HepG2 (cell line): ENCODE measurements around the gene TOB1. TPM values are rescaled to one million over a fixed set of nuclear protein-coding genes. Genes with fewer than 3 reads are reported as not detected.
A peak's percentile ranks its signal among the peaks of the same experiment; 100 is the strongest.

Experiments
- BRCA1 ChIP-seq: sonication (generic); formaldehyde crosslinking; IDR thresholded peaks from 2 replicates; pipeline ENCODE4 v1.4.0; 2020; ENCODE audit warnings: missing genetic modification reagents
- KIAA2018 ChIP-seq: sonication (generic); formaldehyde crosslinking; IDR thresholded peaks from 2 replicates; pipeline ENCODE4 v1.5.0; 2020; ENCODE audit warnings: mild to moderate bottlenecking, missing genetic modification reagents, borderline replicate concordance
- KLF13 ChIP-seq: sonication (generic); formaldehyde crosslinking; IDR thresholded peaks from 2 replicates; pipeline ENCODE4 v1.4.0; 2020; ENCODE audit warnings: mild to moderate bottlenecking, missing genetic modification reagents
- MTF1 ChIP-seq: sonication (generic); formaldehyde crosslinking; IDR thresholded peaks from 2 replicates; pipeline ENCODE4 v1.5.0; 2020; ENCODE audit warnings: missing genetic modification reagents
- NFKB2 ChIP-seq: sonication (generic); formaldehyde crosslinking; IDR thresholded peaks from 2 replicates; pipeline ENCODE4 v1.4.0; 2020; ENCODE audit warnings: missing genetic modification reagents, borderline replicate concordance
- NR2F6 ChIP-seq, 2 experiments: IDR thresholded peaks; 2 replicates each; pipeline ENCODE4 v1.6.1; 2016; ENCODE audit warnings: antibody characterized with exemption in 1 of 2, mild to moderate bottlenecking in 1 of 2
- SOX13 ChIP-seq, 3 experiments: fragments of 450-650 bp in 1 of 3; sonication (generic) in 1 of 3; formaldehyde crosslinking in 1 of 3; IDR thresholded peaks in 2 of 3; conservative IDR thresholded peaks in 1 of 3; 2 replicates each; pipeline versions ENCODE4 v1.5.0 to v1.6.1; 2016 to 2020; ENCODE audit warnings: antibody characterized with exemption in 1 of 3, mild to moderate bottlenecking in 1 of 3, missing compliant biosample characterization in 1 of 3, missing genetic modification reagents in 1 of 3, moderate library complexity in 1 of 3
- ZBTB39 ChIP-seq: sonication (generic); formaldehyde crosslinking; IDR thresholded peaks from 2 replicates; pipeline ENCODE4 v1.5.0; 2020; ENCODE audit warnings: missing genetic modification reagents
- ZNF160 ChIP-seq: sonication (generic); formaldehyde crosslinking; IDR thresholded peaks from 2 replicates; pipeline ENCODE4 v1.8.0; 2022; ENCODE audit warnings: mild to moderate bottlenecking, inconsistent platforms, missing genetic modification reagents
- ZNF234 ChIP-seq: sonication (generic); formaldehyde crosslinking; conservative IDR thresholded peaks from 2 replicates; pipeline ENCODE4 v1.5.1; 2020; ENCODE audit warnings: mild to moderate bottlenecking, missing genetic modification reagents
- ZNF605 ChIP-seq: sonication (generic); formaldehyde crosslinking; IDR thresholded peaks from 2 replicates; pipeline ENCODE4 v1.8.0; 2022; ENCODE audit warnings: mild to moderate bottlenecking, missing genetic modification reagents
- ZNF713 ChIP-seq: sonication (generic); formaldehyde crosslinking; IDR thresholded peaks from 2 replicates; pipeline ENCODE4 v1.4.0; 2020; ENCODE audit warnings: mild to moderate bottlenecking, missing genetic modification reagents
- ZNF790 ChIP-seq: sonication (generic); formaldehyde crosslinking; IDR thresholded peaks from 2 replicates; pipeline ENCODE4 v1.8.0; 2022; ENCODE audit warnings: missing genetic modification reagents, mild to moderate bottlenecking, borderline replicate concordance
- ZXDC ChIP-seq: sonication (generic); formaldehyde crosslinking; IDR thresholded peaks from 2 replicates; pipeline ENCODE4 v1.5.0; 2020; ENCODE audit warnings: mild to moderate bottlenecking, missing genetic modification reagents
- polyA plus RNA-seq, 8 experiments: library from polyadenylated mRNA; depleted of rRNA in 3 of 8; stranded (reverse) in 7 of 8; unstranded in 1 of 8; fragments of >200 nt; fragmentation: Illumina TruSeq in 4 of 8; extraction: Trizol in 4 of 8; gene quantifications; 2 replicates each; pipeline versions ENCODE4 v1.2.1 to v1.2.3, GENCODE V29; 2011 to 2016; ENCODE audit warnings: low read depth in 4 of 8, missing spikeins in 1 of 8, mixed read lengths in 1 of 8; ENCODE audit not compliant: insufficient read depth in 1 of 8
- total RNA-seq, 5 experiments: library from RNA; depleted of rRNA; stranded (reverse); fragments of >200 nt; fragmentation: Illumina TruSeq; extraction: Trizol; gene quantifications; 2 replicates each; pipeline ENCODE4 v1.2.3, GENCODE V29; 2016; ENCODE audit warnings: low read depth in 1 of 5

TOB1 gene
- total and polyA plus RNA-seq, 2 of the 13 experiments (the other 11 are each of a cell fraction or from before 2014, with no cell fraction given), result 21.9 to 57.7 TPM

- peak; percentile 51; the same call in 1 of the 2 replicates for TF ChIP-seq KLF13
- no peak for TF ChIP-seq MTF1
- TF ChIP-seq ZNF234, result 0 out of 2 replicates have a peak, but pooled peaks have one; percentile 22
- peak; percentile 61; the same call in 1 of the 2 replicates for TF ChIP-seq ZNF790 (CRISPR knock-in tag)
- no peak for TF ChIP-seq SOX13 (IDR thresholded peaks at IDR 0.05)
- TF ChIP-seq SOX13 (CRISPR knock-in tag; conservative IDR thresholded peaks at IDR 0.05 in 1 of 2, IDR thresholded peaks at IDR 0.05 in 1 of 2), result no peak; a peak in 1 of 4 replicates
- peak; percentile 80 for TF ChIP-seq NR2F6 (IDR thresholded peaks at IDR 0.05)
- TF ChIP-seq NR2F6 (CRISPR knock-in tag; IDR thresholded peaks at IDR 0.05), result peak; percentile 72
- no peak for TF ChIP-seq KIAA2018 (CRISPR knock-in tag)
- TF ChIP-seq ZNF605 (CRISPR knock-in tag), result peak; percentile 14; the same call in 1 of the 2 replicates
- TF ChIP-seq ZNF713 (CRISPR knock-in tag), result no peak
- no peak for TF ChIP-seq ZNF160 (CRISPR knock-in tag)
- TF ChIP-seq BRCA1 (CRISPR knock-in tag), result no peak; the same call in 1 of the 2 replicates
- TF ChIP-seq NFKB2, result peak; percentile 77; the same call in 1 of the 2 replicates
- TF ChIP-seq ZBTB39 (CRISPR knock-in tag), result peak; percentile 87
- TF ChIP-seq ZXDC (CRISPR knock-in tag), result no peak; the same call in 1 of the 2 replicates
These were observed 38.6 kb upstream of the TOB1 start (continued) for GRCh38 chr17:50904518-50905459.
